CD4-positive, alpha-beta T cell treated with Interleukin-2 at 100 ng/mL for 4 hours (primary cell): Measurements from ENCODE around the gene VPS33A.
A peak's percentile ranks its signal among the peaks of the same experiment; 100 is the strongest.

Experiments used
- DNase-seq: peaks from one replicate; pipeline ENCODE4 v3.0.0-alpha.2; 2020; ENCODE audit warnings: low spot score

The VPS33A gene

DNA sequence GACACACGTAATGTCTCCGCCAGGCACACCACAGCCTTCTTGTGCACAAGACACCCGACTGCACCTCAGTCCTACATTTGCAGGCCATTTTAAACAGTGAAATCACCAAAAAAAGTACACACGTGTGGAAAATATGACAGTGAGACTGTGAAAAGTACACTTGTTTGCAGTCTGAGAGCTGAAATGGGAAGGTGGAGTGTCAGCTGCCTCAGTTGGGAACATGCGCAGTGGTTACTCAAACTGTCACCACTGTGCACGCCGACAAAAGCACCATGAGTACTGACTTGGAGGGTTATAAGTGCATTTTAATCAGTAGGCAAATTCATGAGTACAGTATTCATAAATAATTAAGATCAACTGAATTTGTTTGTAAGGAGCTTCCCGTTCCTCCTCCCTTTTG, 15.8 kb downstream of the VPS33A start:
- DNase-seq, result no peak

DNA sequence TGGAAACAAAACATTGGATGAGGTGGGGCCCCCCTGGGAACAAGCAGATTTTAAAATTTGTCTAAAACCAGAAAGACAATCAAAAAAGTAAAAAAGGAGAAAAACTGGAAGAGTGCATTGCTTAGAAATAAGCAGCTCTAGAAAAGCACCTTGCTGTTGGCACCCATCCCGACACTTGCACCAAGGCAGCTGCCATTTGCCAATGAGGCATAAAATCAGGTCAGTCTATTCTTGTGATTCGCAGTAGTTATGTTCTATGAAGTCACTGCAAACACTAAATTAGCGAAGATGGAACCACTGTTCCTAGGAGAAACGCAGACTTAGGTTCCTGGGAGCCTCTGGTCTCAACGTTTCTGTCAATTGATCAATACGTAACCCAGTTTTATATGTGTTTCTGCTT, 16.2 kb downstream of the VPS33A start:
- no peak for DNase-seq

DNA sequence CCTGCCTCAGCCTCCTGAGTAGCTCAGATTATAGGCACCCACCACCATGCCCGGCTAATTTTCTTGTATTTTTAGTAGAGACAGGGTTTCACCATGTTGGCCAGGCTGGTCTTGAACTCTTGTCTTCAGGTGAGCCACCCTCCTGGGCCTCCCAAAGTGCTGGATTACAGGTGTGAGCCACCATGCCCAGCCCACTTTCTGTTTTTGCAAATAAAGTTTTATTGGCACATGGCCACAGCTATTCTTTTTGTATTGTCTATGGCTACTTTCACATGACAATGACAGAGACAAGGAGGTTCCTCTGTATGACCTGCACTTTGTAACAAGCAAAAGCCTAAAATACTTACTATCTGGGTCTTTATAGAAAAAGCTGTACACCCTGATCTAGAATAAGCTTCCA, 20.7 kb downstream of the VPS33A start:
- no peak for DNase-seq

DNA sequence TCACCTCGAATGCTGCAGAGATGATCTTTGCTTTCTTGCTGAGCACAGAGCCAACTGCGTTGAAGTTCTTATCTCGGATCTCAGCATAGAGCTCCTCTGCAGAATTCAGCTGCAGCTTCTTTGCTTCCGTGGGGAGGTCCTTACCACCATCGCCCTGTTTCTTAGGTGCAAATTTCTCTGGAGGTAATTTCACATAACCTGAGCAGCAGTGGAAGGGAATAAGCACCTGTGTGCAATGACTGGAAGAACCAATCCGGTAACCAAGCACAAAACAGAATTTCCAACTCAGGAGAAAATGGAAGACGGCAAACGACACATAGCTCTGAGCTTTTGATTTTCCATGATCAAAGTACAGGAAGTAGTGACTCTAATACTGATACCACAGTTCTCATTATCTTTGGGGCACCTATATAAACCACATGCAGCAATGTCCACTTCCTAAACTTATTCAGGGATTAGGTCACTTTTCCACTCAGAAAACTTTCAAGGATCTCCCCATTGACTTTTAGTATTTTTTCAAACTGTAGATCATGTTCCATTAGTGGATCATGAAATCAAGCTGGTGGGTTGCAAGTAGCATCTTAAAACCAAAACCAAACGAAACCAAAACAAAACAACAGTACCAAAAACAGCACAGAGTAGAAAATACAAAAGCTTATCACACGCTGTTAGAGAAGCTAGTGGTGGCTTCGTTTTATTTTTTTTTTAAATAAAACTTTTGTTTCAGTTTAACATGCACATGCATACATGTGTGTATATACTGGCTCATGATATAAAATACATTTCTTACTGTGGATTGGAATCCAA, 21.5 kb downstream of the VPS33A start:
- DNase-seq, result peak; percentile 51

DNA sequence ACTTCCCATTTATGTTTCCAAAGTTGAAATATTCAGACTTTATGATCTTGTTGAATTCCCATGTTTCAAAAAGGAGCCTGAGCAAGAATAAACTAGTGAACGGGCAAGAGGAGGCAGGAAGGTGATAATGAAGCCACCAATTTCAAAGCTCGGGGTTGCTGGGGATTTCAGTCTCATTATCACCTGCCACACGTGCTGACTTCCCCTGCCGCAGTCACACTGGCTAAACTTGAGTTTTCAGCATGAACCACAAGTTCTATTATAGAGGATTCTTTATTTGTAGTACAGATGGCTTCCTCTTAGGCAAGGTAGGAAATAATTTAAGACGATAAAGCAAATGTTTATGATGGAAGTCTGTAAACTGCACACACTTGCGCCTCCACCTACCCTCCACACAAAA, 22.3 kb downstream of the VPS33A start:
- DNase-seq, result peak; percentile 43

DNA sequence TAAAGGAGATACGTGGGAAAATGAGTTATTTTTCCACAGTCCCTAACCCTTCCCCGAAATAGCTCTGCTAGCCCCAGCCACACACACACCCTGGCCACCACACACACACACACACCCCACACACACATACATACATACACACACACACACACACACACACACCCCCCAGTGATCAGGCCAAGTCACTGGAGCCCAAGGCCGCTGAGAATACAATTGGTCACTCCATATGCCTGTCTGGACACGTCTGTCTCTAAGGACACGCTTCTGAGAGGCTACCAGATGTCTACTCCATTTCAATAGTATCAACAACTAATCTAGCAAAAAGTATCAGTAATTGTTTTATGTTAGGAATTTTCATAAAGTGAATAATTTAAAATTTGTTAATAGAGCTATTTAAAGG, 27.4 kb downstream of the VPS33A start:
- no peak for DNase-seq

DNA sequence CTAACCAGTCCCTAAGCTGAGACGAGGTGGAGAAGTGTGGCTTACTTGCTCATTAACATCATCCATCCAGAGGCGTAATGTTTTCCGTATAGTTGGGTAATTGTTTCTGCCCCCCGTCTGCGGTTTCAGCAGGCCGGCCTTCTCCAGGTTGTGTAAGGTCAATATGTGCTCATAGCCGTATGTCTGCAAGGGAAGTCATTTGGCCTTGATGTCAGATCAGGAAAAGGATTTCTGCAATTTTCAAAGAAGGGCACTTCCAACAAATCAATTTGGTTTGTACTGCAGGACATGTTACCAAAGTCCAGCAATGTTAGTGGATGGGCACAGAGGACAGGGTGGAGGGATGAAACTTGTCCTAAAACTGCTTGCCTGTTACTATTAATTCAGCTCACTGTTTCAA, 30.6 kb downstream of the VPS33A start:
- no peak for DNase-seq

DNA sequence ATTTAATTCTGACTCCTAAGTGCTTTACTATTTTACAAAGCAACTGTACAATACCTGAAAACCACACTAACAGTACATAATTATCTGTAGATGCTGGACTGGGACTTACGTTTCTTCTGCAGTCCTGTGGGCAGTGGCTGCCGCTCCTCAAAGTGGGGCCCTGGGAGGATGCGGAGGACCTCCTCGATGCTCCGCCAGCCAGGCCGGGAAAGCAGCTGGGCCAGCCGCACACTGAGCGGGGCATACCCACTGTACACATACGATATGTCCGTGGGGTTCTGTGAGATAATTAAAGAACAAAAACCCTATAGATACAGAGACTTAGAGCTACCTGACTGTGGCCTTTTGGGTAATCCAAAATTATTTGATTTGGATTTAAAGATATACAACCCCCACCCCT, 33.6 kb downstream of the VPS33A start:
- no peak for DNase-seq

DNA sequence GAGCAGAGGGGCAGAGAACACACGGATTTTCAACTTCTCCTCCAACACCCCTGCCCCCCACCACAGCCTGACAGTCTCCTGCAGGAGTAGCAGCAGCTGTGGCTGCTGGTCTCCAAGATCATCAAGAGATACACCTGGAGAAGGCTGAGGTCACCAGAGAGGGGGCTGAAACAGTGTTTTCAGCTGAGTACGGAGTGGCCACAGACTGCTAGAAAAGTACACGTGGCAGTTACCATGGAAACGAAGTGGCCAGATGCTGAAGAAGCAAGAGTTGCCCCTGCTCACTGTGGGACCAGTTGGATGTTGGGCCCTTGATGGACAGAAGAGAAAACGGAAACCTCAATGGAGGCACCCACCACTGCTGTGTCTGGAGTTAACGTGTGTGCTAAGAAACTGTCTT, 35.5 kb downstream of the VPS33A start:
- DNase-seq, result no peak

DNA sequence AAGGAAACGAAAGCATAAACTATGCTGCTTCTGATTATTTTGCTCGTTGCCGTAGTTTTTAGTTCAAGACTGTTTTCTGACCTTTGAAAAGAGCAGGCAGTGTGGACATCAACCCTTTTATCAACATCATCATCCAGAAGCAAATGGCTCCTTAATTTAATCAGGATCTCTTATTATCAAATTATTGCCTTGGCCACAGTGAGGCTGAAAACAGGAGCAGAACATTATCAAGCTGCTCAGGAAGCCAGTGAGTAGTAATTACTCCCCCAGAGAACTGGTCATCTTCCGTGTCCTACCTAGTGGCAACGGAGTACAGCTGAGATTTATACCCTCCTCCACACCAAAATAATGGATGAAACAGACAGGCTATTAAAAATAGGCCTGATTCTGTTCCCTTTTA, 38.2 kb downstream of the VPS33A start:
- DNase-seq, result no peak

DNA sequence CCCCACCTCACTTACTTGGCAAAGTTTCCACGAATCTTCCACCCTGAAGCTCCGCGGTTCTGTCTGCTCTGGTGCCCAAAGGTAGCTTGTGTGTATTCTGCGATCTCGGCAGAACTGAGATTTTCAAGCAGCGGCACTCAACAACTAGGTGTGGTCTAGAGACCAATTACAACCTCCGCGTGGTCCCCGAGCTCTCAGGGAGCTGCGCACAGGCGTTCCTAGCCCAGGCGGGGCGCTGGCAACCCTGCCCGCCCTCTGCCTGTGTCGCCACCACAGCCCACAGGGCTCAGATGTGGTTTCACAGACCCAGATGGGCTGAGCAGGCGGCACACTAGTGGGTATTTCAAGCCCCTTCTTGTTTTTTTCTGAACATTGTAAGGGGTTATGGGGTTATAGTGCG, 39.0 kb downstream of the VPS33A start:
- peak; percentile 78 for DNase-seq

DNA sequence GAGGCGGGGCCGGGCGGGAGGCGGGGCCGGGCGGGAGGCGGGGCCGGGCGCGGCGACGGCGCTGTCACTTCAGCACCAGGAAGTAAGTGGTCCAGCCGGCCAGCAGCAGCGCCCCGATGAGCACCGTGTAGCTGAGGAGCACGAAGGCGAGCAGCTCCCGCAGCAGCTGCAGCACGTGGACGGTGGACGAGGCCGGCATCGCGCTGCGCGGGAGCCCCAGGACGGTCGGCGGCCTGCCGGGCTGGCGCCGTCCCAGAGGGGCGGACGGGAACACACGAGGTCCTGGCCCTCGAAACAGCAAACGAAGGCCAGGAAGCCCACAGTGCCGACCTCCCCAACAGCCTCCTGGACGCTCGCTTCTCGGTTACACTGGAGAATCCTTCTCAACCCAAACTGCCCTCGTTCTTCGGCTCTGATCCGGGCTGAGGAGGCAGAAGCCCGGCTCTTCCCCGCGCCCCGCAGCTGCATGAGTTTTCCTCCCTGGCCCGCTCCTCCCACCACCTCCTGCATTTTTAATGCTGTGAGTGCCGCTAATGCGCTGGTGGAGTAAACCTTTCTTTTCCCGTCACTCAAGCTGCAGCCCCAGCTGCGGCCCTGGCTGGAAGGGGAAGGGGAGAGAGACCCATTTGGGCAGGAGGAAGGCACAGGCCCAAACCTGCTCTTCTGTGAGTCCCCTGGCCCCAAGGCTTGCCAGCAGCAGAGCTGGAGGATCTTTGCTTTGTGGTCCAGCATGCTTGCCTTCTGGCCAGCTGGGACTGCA, 39.7 kb downstream of the VPS33A start:
- DNase-seq, result no peak

DNA sequence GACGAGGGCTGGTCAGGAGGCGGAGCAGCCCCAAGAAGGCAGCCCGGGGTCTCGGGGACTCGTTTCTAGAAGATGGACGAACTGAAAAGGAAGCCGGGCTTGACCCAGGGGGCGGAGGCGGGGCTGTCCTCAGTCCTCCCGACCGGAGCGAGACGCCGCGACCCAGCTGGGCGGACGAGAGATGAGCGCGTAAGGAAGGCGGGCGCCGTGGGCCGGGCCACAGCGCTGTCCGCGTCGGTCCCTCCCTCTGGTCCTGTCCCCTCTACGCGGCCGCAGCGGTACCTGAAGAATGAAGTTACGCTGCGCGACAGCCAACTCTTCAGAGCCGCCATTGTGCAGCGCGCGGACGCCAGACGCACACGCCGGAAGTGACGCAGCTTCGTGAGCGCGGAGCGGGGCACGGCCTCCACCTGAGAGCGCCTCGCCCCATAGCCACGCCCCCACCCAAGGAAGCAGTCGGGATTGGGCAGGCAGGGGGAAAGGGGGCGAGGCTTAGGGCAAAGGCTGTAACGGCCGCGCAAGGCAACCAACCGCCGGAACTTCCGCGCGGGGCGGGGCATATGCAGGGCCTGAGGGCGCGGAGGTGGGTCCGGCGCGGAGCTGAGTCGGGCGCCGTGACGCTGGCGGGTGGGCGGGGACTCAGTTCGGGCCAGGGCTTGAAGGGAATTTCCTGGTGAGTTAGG, 40.5 kb downstream of the VPS33A start, which contains the start of gene DIABLO:
TSS of gene DIABLO (minus strand) at position 370 of the 683 bp plus-strand sequence. CDS start at position 332, 38 bp downstream.
- DNase-seq, result peak; percentile 100

DNA sequence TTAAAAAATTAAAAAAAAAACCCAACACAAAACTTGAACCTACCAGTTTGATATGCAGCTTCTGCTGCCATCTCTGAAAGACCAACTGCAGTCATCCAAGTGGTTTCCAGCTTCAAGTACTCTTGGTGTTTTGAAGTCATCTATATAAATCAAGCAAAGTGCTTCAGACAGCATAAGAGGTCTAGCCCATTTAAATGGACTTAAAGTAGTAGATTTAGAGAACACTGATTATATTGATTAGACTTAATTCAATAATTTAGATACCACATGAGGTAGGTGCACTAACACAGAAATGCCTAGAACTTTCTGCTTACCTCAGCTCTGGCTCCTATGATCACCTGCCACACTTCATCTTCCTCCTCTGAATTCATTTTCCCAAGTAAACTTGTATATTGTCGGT, 49.8 kb downstream of the VPS33A start:
- DNase-seq, result no peak

DNA sequence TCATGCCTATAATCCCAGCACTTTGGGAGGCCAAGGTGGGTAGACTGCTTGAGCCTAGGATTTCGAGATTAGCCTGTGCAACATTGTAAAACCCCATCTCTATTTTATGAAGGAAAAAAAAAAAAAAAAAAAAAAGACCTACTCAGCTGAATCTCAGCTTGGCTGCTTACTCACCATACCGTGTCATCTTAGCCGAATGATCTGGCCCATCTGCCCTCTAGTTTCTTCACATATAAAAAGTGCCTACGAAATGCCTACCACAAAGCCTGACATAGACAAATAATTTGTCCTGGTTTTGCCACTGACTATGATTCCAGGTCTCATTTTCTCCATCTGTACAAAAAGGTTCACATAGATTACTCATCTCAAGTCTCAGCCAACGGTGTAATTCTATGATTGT, 50.5 kb downstream of the VPS33A start:
- DNase-seq, result no peak

DNA sequence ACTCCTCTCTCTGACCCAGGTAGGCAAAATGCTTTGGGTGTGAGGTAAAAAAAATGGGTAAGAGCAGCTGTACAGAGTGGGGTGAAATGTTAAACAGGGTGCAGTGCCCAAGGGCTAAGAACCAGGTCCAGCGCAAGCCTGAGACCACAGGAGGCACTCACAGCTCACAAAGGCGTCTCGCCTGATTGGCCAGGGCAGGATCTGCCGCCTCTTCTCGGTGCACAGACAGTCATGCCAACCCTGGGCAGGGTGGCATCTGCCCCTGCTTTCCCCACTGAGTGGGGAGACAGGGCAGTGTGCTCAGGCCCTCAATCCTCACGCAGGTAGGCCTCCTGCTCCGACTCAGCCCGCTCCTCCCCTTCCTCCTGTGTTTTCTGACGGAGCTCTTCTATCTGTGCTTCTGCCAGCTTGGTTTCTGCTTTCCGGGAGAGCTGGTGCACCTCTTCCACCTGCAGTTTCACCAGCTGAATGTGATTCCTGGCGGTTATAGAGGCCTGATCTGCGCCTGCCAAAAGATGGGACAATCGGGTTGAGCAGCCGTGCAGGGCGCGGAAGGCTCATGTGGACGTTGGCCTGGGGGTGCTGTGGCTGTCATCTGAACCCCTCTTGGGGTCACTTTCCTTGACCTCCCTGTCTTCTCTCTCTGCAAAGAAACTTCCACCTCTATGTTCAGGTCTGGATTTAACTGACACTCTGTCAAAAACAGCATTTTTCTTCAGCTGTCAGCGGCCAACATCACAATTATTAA, 58.0 kb downstream of the VPS33A start:
- no peak for DNase-seq

DNA sequence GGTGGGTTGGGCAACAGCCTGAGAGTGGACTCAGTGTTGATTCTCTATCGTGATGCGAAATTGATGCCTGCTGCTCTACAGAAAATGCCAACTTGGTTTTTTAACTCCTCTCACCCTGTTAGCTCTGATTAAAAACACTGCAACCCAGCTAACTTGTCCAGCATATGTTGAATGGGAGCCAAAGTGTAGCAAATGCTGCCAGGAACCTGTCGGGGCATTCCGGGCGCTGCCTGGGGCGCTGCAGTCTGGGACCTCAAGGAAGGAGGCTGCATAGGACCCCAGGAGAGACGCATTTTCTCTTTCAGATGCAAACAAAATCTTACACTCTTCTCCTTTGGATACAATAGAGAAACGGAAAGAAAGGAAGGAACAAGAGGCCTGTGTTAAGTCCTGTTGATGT, 58.9 kb downstream of the VPS33A start:
- DNase-seq, result no peak

DNA sequence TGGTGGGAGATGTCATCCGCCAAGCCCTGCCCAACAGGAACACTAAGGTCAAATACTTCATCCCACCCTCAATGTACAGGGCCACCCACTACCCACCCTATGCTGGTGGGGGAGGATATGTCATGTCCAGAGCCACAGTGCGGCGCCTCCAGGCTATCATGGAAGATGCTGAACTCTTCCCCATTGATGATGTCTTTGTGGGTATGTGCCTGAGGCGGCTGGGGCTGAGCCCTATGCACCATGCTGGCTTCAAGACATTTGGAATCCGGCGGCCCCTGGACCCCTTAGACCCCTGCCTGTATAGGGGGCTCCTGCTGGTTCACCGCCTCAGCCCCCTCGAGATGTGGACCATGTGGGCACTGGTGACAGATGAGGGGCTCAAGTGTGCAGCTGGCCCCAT, 59.3 kb downstream of the VPS33A start:
- DNase-seq, result no peak

DNA sequence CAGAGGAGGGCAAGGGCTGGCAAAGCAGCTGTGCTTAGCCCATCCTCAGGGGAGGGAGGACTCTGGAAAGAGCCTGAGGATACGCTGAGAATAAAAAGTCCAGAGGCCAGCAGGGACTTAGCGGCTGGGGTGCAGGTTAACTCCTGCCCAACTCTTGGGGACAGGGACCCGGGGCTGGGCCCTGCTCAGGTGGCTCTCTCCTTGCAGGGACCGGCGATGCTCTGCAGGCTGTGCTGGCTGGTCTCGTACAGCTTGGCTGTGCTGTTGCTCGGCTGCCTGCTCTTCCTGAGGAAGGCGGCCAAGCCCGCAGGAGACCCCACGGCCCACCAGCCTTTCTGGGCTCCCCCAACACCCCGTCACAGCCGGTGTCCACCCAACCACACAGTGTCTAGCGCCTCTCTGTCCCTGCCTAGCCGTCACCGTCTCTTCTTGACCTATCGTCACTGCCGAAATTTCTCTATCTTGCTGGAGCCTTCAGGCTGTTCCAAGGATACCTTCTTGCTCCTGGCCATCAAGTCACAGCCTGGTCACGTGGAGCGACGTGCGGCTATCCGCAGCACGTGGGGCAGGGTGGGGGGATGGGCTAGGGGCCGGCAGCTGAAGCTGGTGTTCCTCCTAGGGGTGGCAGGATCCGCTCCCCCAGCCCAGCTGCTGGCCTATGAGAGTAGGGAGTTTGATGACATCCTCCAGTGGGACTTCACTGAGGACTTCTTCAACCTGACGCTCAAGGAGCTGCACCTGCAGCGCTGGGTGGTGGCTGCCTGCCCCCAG, 60.0 kb downstream of the VPS33A start:
- no peak for DNase-seq

DNA sequence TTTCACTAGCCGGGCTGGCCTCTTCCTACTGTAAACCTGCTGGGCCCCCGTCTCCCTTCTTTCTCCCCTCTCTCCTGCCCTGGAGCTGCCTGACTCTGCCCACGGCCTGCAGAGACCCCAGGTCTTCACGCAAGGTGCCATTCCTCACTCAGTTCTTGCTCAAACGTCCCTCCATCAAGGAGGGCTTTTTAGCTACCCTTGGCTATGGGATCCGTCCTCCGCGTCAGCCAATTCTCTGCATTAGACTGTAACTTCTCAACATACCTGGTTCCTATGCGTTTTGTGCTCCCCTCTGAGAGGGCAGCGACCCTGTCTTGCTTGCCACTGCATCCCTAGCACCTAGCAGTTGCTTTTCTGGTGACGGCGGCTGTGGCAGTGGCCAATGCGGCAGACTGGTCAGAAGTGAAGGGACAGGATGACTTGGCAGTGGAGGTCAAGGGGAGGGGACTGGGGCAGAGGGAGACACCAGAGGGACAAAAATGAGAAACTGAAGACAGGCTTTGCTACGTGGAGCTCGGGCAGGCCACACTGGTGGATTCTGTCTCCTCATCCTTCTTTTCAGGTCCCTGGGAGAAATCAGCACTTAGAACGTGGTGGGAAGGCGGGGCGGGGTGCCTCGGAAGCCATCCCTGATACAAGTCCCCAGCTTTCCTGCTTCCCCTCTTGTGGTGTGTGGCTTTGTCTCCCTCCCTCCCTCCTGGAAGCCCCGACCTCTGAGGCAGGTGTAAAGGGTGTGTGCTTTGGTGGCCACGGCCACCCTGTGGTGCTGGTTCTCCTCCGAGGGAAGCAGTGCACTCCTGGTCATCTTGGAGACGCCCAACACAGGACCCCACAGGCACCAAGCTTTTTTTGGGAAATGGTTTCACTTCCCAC, 61.0 kb downstream of the VPS33A start:
- no peak for DNase-seq
